Measurements from ENCODE around the gene AGER. TPM values are rescaled to one million over a fixed set of nuclear protein-coding genes. Genes with fewer than 3 reads are reported as not detected.

Gene AGER
- total and polyA plus RNA-seq, 9 of the 15 experiments (the other 6 are each of a cell fraction or from before 2014, with no cell fraction given) = 1.2 to 11.5 (median 4.1) TPM

DNA sequence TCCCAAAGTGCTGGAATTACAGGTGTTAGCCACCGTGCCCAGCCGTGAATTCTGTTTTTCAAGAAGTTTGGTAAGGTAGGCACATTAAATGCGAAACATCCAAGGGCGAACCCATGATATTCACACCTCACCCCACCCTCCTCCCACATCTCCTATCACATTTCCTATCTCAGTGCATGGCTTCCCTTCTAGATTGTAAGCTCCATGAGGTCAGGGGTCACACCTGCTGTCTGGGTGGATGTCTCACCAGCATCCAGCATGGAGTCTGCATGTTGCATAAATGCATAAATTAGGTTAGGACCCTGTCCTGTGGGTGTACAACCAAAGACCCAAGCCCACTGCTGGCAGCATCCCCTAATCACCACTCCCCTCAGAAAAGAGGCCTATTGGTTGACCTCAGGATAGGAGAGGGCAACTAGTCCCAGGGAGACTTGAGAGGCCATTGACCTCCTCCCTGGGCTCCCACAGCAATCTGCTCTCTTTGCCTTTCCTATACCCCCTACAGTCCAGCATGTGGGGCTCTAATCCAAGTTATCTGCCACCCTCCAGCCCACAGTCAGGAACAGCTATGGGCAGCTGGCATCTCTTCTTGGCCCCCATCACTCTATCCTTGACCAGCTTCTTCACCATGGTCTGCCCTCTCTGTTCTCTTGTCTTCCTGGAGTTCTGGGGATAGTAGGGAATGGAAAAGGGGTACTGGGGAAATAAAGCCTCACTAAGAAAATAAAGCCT, 36.5 kb downstream of the AGER start:
- no peak overlapping the region for H3K4me3 ChIP-seq
- no peaks in the 10 kb centered on the region for H3K27me3 ChIP-seq (ENCODE audit: control insufficient read depth in 2 of 2, insufficient read depth in 2 of 2, low read length in 2 of 2)
- ChIA-PET POLR2A (interaction anchor here (2.0 kb wide), 1 partner anchor 9 kb away, joined by 11 read pairs; no protein-coding TSS in a partner anchor), CTCF (ENCODE audit: low intra/inter-chr PET ratio) (no interaction called here)
- intact Hi-C loops (cut with micrococcal nuclease) (no loop called here), in situ Hi-C loops (cut with MboI) (no loop called here)
- FAIRE-seq (peak; percentile 11), DNase-seq (ENCODE audit: extremely low read depth in 1 of 4, low spot score in 3 of 4) (no peak), ATAC-seq (no peak)
- H3K4me2 ChIP-seq (ENCODE audit: insufficient read depth, low read length) = no peak overlapping the region
- H3K79me2 ChIP-seq (ENCODE audit: control insufficient read depth, insufficient read depth, low read length) = peaks cover 5% of the 10 kb centered on the region; the same call in 1 of the 3 replicates
- H4K20me1 ChIP-seq (replicated peaks; ENCODE audit: control insufficient read depth, insufficient read depth, low read length) = no peaks in the 10 kb centered on the region
- WGBS (ENCODE audit: insufficient coverage, low coverage, missing lambda C conversion rate) = 92% methylated on average over 4 of the region's 4 CpGs
- no peak overlapping the region for H2AFZ ChIP-seq (ENCODE audit: low read depth, low read length)
- H3K9me1 ChIP-seq (ENCODE audit: control insufficient read depth, insufficient read depth, low read length) = no peaks in the 10 kb centered on the region
- no peak overlapping the region for H3K9ac ChIP-seq (ENCODE audit: insufficient read depth in 1 of 2, low read depth in 2 of 2, low read length in 2 of 2)
- no peaks in the 10 kb centered on the region for H3K9me3 ChIP-seq (replicated peaks; ENCODE audit: control insufficient read depth, insufficient read depth, low read depth, low read length)
- no peak overlapping the region for H3K27ac ChIP-seq (ENCODE audit: extremely low read depth, low read depth, low read length)
- no peaks in the 10 kb centered on the region for H3K36me3 ChIP-seq (ENCODE audit: control insufficient read depth, insufficient read depth, low read length)
- no TSS peak for BruUV-seq (replicated peaks)
- peaks cover 16 to 30% of the 10 kb centered on the region in 2 experiments for H3K4me1 ChIP-seq (replicated peaks in 1 of 2; ENCODE audit: control insufficient read depth in 2 of 2, insufficient read depth in 2 of 2, low read length in 2 of 2)
- TF ChIP-seq, protein P1, sequence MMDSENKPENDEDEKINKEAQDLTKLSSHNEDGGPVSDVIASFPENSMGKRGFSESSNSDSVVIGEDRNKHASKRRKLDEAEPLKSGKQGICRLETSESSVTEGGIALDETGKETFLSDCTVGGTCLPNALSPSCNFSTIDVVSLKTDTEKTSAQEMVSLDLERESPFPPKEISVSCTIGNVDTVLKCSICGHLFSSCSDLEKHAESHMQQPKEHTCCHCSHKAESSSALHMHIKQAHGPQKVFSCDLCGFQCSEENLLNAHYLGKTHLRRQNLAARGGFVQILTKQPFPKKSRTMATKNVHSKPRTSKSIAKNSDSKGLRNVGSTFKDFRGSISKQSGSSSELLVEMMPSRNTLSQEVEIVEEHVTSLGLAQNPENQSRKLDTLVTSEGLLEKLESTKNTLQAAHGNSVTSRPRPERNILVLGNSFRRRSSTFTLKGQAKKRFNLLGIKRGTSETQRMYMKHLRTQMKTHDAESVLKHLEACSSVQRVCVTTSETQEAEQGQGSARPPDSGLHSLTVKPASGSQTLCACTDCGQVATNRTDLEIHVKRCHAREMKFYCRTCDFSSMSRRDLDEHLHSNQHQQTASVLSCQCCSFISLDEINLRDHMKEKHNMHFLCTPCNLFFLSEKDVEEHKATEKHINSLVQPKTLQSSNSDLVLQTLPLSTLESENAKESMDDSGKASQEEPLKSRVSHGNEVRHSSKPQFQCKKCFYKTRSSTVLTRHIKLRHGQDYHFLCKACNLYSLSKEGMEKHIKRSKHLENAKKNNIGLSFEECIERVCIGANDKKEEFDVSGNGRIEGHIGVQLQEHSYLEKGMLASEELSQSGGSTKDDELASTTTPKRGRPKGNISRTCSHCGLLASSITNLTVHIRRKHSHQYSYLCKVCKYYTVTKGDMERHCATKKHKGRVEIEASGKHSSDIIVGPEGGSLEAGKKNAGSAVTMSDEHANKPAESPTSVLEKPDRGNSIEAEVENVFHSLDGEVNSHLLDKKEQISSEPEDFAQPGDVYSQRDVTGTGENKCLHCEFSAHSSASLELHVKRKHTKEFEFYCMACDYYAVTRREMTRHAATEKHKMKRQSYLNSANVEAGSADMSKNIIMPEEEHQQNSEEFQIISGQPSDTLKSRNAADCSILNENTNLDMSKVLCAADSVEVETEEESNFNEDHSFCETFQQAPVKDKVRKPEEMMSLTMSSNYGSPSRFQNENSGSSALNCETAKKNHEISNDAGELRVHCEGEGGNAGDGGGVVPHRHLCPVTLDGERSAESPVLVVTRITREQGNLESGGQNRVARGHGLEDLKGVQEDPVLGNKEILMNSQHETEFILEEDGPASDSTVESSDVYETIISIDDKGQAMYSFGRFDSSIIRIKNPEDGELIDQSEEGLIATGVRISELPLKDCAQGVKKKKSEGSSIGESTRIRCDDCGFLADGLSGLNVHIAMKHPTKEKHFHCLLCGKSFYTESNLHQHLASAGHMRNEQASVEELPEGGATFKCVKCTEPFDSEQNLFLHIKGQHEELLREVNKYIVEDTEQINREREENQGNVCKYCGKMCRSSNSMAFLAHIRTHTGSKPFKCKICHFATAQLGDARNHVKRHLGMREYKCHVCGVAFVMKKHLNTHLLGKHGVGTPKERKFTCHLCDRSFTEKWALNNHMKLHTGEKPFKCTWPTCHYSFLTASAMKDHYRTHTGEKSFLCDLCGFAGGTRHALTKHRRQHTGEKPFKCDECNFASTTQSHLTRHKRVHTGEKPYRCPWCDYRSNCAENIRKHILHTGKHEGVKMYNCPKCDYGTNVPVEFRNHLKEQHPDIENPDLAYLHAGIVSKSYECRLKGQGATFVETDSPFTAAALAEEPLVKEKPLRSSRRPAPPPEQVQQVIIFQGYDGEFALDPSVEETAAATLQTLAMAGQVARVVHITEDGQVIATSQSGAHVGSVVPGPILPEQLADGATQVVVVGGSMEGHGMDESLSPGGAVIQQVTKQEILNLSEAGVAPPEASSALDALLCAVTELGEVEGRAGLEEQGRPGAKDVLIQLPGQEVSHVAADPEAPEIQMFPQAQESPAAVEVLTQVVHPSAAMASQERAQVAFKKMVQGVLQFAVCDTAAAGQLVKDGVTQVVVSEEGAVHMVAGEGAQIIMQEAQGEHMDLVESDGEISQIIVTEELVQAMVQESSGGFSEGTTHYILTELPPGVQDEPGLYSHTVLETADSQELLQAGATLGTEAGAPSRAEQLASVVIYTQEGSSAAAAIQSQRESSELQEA (IDR thresholded peaks at IDR 0.05; ENCODE audit: low read depth) = no peak
- no peak for TF ChIP-seq ZC3H8 (IDR thresholded peaks at IDR 0.05)
- TF ChIP-seq ZNF23 (CRISPR knock-in tag; IDR thresholded peaks at IDR 0.05) = no peak
- TF ChIP-seq PRPF4 (IDR thresholded peaks at IDR 0.05; ENCODE audit: insufficient read depth, low read depth, low read length, poor library complexity, severe bottlenecking) = no peak
- 0 out of 4 replicates have a peak, but pooled peaks of 1 of the 2 experiments have one; percentile 50 for TF ChIP-seq TRIM24 (IDR thresholded peaks at IDR 0.05)
- TF ChIP-seq, protein P2, sequence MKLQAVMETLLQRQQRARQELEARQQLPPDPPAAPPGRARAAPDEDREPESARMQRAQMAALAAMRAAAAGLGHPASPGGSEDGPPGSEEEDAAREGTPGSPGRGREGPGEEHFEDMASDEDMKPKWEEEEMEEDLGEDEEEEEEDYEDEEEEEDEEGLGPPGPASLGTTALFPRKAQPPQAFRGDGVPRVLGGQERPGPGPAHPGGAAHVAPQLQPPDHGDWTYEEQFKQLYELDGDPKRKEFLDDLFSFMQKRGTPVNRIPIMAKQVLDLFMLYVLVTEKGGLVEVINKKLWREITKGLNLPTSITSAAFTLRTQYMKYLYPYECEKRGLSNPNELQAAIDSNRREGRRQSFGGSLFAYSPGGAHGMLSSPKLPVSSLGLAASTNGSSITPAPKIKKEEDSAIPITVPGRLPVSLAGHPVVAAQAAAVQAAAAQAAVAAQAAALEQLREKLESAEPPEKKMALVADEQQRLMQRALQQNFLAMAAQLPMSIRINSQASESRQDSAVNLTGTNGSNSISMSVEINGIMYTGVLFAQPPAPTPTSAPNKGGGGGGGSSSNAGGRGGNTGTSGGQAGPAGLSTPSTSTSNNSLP (IDR thresholded peaks at IDR 0.05; ENCODE audit: borderline replicate concordance, low read depth, low read length) = no peak
- TF ChIP-seq TRIM28 (IDR thresholded peaks at IDR 0.05) = peak; percentile 46; the same call in 1 of the 2 replicates
- TF ChIP-seq ZNF644 (tag; IDR thresholded peaks at IDR 0.05; ENCODE audit: low read depth) = no peak
- TF ChIP-seq, protein P3, sequence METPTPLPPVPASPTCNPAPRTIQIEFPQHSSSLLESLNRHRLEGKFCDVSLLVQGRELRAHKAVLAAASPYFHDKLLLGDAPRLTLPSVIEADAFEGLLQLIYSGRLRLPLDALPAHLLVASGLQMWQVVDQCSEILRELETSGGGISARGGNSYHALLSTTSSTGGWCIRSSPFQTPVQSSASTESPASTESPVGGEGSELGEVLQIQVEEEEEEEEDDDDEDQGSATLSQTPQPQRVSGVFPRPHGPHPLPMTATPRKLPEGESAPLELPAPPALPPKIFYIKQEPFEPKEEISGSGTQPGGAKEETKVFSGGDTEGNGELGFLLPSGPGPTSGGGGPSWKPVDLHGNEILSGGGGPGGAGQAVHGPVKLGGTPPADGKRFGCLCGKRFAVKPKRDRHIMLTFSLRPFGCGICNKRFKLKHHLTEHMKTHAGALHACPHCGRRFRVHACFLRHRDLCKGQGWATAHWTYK (CRISPR knock-in tag; IDR thresholded peaks at IDR 0.05) = no peak
